Measurements from ENCODE around the gene RUSF1.
A peak's percentile ranks its signal among the peaks of the same experiment; 100 is the strongest.

RUSF1 gene

DNA sequence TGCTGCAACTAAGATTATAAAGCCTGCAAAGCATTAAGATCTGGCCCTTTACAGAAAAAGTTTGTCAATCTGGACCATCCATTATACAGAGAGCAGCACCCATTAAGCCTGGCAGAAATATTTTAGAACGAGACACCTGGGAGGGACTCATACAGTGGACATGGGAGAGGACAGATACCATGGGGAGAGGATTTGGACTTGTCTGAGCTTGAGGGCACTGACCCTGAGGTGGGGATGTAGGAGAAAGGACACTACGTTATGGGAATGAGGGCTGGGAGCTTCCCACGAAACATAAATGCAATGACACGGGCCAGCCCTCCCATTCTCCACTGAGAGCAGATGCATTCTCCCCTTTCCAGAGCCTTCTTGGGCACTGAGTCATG lies 6.2 kb downstream of the RUSF1 start:
- H3K9me3 Mint-ChIP-seq = no peaks in the 10 kb centered on the region
- peaks cover 32% of the 10 kb centered on the region for H3K4me1 Mint-ChIP-seq (ENCODE audit: low read depth)
- no peak overlapping the region for H3K27ac Mint-ChIP-seq
- peaks cover 59% of the 10 kb centered on the region for H3K36me3 Mint-ChIP-seq (ENCODE audit: low read depth)
- DNase-seq = no peak
- H3K4me3 Mint-ChIP-seq = no peak overlapping the region
- H3K27me3 Mint-ChIP-seq = no peaks in the 10 kb centered on the region

DNA sequence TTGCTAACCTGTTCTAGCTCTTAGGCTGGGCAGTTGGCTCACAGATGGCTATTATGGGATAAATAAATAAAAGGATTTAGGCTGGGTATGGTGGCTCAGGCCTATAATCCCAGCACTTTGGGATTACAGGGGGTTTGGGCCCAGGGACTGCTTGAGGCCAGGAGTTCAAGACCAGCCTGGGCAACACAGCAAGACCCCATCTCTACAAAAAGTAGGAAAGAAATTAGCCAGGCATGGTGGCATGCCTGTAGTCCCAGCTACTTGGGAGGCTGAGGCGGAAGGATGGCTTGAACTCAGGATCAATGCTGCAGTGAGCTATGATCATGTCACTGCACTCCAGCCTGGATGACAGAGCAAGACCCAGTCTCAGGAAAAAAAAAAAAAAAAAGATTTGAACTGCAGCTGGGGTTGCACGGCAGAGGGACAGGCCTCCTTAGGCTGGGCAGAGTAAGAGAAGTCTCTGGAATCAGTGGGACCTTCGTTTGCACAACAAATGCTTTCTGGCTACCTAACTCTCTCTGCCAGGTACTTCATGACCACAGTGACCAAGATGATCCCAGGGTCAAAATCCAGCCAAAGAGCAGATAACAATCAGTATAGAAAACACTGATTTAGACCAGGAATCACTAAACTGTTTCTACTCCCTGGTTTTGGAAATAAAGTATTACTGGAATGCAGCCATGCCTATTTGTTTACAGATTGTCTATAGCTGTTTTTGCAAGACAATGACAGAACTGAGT lies 6.8 kb downstream of the RUSF1 start:
- Mint-ChIP-seq H3K36me3 (ENCODE audit: low read depth) (peaks cover 61% of the 10 kb centered on the region), H3K9me3 (no peaks in the 10 kb centered on the region), H3K4me3 (no peak overlapping the region), H3K27me3 (no peaks in the 10 kb centered on the region), H3K4me1 (ENCODE audit: low read depth) (peaks cover 26% of the 10 kb centered on the region), H3K27ac (no peak overlapping the region)
- DNase-seq = no peak

DNA sequence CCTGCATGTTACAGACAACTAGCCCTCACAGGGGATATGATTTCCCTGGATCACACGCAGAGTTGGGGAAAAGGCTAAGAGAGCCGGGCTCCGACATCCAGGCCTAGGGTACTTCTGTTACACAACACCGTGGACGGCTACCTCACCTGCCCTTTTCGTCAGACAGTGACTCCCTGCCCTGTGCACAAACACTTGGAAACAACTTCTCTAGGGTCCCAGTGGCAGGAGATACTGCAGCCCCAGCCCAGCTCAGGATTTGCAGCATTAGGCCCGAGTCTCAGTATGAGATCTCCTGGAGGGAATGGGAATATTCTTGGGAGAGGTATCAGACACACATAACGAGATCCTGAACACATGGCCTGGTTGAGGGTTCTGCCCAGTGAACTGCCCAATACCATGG lies 8.3 kb downstream of the RUSF1 start:
- Mint-ChIP-seq H3K36me3 (ENCODE audit: low read depth) (peaks cover 63% of the 10 kb centered on the region), H3K9me3 (no peaks in the 10 kb centered on the region), H3K27me3 (no peaks in the 10 kb centered on the region), H3K4me1 (ENCODE audit: low read depth) (peaks cover 12% of the 10 kb centered on the region), H3K4me3 (no peak overlapping the region), H3K27ac (no peak overlapping the region)
- DNase-seq = no peak

DNA sequence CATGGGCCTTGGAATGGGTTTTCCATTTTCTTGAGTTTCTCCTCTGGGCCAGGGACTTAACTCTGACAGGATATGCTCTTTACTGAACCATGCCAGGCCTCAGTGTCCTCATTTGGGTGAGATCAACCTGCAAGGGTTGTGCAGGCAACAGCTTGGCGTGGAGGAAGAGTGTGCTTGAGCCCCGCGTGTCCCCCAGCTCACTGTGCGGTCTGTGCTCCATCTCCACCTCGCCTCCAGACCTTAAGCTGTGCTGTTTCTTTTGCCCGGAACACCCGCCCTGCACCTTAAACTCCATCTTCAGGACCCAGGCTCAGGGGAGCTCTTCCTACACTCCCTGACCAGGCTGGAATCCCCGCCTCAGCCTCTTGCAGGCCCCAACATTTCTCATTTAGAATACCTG lies 9.7 kb downstream of the RUSF1 start:
- no peak for DNase-seq
- no peak overlapping the region for H3K4me3 Mint-ChIP-seq
- no peaks in the 10 kb centered on the region for H3K9me3 Mint-ChIP-seq
- H3K27ac Mint-ChIP-seq = no peak overlapping the region
- H3K36me3 Mint-ChIP-seq (ENCODE audit: low read depth) = peaks cover 64% of the 10 kb centered on the region
- H3K4me1 Mint-ChIP-seq (ENCODE audit: low read depth) = peaks cover 4% of the 10 kb centered on the region
- H3K27me3 Mint-ChIP-seq = no peaks in the 10 kb centered on the region

DNA sequence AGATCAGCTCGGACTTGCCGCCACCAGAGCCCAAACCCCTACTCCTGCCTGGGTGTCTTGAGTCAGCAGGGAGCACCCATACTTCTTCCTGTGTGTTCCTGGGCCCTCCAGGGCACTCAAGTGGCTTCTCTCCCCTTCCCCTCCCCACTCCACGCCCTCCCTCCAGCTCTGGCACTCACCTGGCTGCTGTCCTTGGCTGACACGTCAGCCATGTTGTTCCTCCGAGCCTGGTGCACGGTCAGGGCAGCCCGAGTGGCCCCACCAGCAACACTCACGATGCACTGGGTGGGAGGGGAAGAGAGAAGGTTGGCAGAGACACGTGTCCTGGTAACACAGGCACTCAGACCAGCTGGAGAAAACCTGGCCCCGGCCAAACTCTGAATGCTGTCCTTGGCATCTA lies 11.5 kb downstream of the RUSF1 start:
- H3K36me3 Mint-ChIP-seq (ENCODE audit: low read depth) = peaks cover 82% of the 10 kb centered on the region
- no peaks in the 10 kb centered on the region for H3K27me3 Mint-ChIP-seq
- no peak overlapping the region for H3K4me3 Mint-ChIP-seq
- no peaks in the 10 kb centered on the region for H3K9me3 Mint-ChIP-seq
- H3K4me1 Mint-ChIP-seq (ENCODE audit: low read depth) = no peaks in the 10 kb centered on the region
- H3K27ac Mint-ChIP-seq = no peak overlapping the region
- DNase-seq = no peak

DNA sequence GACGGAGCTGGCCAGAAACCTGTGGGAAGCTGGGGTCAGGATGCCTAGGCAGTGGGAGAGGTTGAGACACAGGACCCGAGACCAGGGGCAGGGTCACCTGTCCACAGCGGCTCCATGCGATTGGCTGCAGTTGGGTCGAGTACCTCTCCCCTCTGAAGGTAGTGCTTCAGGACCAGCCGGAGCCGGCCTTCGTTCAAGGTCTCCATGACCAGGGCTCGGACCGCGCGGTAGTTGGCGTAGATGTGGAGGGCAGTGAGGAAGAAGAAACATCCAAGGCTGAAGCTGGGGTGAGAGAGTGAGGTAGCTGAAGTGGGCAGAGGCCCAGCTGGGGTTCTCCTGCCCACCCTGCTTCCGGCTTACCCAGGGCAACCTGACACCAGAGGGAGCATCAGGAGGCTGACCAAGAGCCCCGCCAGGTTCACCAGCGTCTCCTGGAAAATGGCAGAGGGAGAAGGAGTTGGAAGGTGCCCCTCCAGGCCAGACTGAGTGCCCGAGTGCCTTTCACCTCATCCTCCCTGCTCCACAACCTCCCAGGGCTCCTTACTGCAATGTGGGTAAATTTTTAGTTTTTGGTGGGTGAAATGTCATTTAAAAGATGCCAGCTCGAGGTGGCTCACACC lies 14.6 kb downstream of the RUSF1 start:
- Mint-ChIP-seq H3K4me1 (ENCODE audit: low read depth) (no peaks in the 10 kb centered on the region), H3K4me3 (no peak overlapping the region), H3K36me3 (ENCODE audit: low read depth) (peaks cover 78% of the 10 kb centered on the region), H3K27ac (no peak overlapping the region), H3K27me3 (no peaks in the 10 kb centered on the region), H3K9me3 (no peaks in the 10 kb centered on the region)
- no peak for DNase-seq

DNA sequence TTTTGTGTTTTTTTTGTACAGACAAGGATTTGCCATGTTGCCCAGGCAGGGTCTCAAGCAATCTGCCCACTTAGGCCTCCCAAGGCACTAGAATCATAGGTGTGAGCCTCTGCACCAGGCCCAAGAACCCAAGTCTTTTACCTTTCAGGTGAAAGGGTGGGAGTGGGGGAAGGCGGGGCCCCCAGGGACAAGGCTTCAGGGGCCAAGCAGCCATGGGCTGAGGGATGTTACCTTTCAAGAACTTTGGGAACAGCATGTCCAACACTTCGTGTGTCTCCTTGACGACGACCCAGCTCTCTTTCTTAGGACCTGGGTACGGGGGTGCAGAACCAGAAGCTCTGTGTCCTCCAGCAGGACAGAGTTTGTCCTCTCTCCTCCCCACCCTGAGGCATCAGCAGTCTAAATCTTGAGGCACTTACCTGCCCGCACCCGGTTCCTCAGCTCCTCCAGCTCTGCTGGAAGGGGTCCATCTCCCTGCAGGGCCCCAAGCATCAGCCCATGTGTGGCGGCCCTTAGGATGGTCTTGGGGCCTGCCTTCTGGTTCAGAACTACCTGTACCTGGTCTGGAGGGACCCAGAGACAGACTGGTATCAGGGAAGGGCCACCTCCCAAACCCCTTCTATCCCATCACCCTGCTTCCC lies 16.3 kb downstream of the RUSF1 start:
- Mint-ChIP-seq H3K27me3 (no peaks in the 10 kb centered on the region), H3K36me3 (ENCODE audit: low read depth) (peaks cover 60% of the 10 kb centered on the region), H3K27ac (no peak overlapping the region), H3K4me3 (no peak overlapping the region), H3K4me1 (ENCODE audit: low read depth) (peaks cover 11% of the 10 kb centered on the region), H3K9me3 (no peaks in the 10 kb centered on the region)
- DNase-seq = no peak

DNA sequence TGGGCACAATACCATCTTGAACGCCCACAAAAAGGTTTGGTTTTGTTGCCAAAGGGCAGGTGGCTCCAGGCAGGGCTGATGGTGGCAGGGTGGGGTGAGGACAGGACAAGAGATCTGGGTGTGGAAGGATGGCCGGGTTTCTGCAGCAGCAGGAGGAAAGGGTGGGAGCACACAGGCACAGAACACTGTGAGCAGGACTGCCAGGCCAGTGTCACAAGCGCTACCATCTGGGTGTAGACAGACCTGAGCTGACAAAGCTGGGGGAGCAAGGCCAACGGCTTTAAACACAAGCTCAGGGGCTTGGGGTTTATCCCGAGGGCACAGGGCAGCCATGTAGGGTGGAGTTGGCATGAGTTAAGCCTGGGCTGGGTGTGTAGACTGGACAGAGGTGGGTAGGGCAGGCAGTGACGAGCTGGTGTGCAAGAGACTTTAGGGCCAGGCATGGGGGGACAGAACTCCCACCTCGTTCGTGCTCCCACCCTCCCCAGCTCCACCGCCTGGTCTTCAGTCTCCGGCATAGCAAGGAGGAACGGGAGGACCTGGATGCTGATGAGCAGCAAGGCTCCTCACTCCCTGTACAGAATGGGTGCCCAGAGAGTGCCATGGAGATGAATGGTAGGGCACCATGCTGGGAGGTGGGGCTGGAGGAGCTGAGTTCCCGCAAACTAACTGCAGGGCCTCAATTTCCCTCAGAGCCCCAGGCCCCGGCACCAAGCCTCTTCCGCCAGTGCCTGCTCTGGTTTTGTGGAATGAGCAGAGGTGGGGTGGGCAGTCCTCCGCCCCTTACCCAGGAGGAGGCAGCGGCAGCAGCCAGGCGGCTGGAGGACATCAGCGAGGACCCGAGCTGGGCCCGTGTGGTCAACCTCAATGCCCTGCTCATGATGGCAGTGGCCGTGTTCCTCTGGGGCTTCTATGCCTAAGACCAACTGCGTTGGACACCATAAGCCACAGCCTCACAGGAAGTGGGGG lies 18.3 kb downstream of the RUSF1 start:
- Mint-ChIP-seq H3K27ac (no peak overlapping the region), H3K9me3 (no peaks in the 10 kb centered on the region), H3K36me3 (ENCODE audit: low read depth) (peaks cover 43% of the 10 kb centered on the region), H3K4me1 (ENCODE audit: low read depth) (peaks cover 11% of the 10 kb centered on the region), H3K4me3 (no peak overlapping the region), H3K27me3 (no peaks in the 10 kb centered on the region)
- no peak for DNase-seq

DNA sequence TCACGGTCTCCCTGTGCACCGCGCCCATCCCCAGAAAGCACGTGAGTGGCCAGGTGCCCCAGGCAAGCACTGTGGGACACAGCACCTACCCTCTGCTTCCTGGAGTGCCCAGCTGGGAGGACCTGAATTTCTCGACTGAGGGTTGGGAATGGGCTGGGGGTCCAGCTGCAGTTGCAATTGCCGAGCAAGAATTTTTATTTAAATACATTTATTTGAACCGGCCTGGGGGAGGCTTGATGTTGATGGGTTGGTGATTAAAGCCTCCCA lies 19.0 kb downstream of the RUSF1 start:
- Mint-ChIP-seq H3K27me3 (no peaks in the 10 kb centered on the region), H3K36me3 (ENCODE audit: low read depth) (peaks cover 40% of the 10 kb centered on the region), H3K4me1 (ENCODE audit: low read depth) (peaks cover 11% of the 10 kb centered on the region), H3K9me3 (no peaks in the 10 kb centered on the region), H3K27ac (no peak overlapping the region), H3K4me3 (no peak overlapping the region)
- no peak for DNase-seq

DNA sequence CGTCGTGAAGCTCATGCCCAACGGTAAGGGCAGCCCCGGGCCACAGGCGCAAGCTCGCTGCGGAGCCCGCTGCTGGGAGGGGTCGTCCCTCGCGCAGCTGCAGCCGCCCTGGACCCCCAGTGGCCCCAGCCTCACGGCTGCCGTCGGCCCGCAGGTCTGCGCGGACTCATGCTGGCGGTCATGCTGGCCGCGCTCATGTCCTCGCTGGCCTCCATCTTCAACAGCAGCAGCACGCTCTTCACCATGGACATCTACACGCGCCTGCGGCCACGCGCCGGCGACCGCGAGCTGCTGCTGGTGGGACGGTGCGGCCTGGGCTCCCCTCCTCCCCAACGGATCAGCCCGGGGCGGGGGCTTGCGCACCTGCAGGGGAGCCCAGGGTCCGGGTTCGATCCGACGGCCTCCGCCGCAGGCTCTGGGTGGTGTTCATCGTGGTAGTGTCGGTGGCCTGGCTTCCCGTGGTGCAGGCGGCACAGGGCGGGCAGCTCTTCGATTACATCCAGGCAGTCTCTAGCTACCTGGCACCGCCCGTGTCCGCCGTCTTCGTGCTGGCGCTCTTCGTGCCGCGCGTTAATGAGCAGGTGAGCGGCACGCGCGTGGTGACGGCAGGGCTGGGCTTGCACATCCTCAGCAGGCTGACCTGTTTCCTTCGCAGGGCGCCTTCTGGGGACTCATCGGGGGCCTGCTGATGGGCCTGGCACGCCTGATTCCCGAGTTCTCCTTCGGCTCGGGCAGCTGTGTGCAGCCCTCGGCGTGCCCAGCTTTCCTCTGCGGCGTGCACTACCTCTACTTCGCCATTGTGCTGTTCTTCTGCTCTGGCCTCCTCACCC lies 19.5 kb downstream of the RUSF1 start:
- no peaks in the 10 kb centered on the region for H3K27me3 Mint-ChIP-seq
- H3K36me3 Mint-ChIP-seq (ENCODE audit: low read depth) = peaks cover 37% of the 10 kb centered on the region
- H3K4me1 Mint-ChIP-seq (ENCODE audit: low read depth) = peaks cover 11% of the 10 kb centered on the region
- no peak for DNase-seq
- peak overlapping the region; percentile 81 for H3K4me3 Mint-ChIP-seq
- no peak overlapping the region for H3K27ac Mint-ChIP-seq
- H3K9me3 Mint-ChIP-seq = no peaks in the 10 kb centered on the region

DNA sequence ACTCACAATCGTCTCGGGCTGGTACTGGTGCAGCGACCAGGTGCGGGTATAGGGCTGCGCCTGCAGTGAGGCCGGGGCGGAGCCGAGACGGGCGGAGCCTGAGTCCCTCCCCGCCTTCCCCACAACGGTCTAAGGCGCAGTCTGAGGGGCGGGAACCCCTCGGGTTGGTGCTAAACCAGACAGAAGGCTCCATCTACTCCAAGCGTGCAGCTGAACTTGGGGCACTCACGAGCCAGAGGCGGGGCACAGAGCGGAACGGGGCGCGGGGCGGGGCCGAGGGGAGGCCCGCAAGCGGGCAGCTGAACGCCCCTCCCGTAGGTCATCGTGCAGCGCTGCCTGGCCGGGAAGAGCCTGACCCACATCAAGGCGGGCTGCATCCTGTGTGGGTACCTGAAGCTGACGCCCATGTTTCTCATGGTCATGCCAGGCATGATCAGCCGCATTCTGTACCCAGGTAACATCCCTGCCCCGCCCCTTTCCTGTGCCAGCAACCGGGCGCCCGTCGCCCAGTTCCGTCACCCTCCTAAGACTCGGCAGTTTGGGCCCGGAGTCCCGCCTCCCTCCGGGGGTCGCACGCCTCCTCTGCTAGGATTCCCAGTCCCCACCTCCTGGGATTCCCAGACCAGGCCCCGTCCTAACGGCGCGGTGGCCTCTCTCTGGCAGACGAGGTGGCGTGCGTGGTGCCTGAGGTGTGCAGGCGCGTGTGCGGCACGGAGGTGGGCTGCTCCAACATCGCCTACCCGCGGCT lies 20.3 kb downstream of the RUSF1 start:
- no peaks in the 10 kb centered on the region for H3K9me3 Mint-ChIP-seq
- peak; percentile 80 for DNase-seq
- no peaks in the 10 kb centered on the region for H3K27me3 Mint-ChIP-seq
- H3K36me3 Mint-ChIP-seq (ENCODE audit: low read depth) = peaks cover 29% of the 10 kb centered on the region
- H3K4me3 Mint-ChIP-seq = peak overlapping the region; percentile 81
- H3K4me1 Mint-ChIP-seq (ENCODE audit: low read depth) = peaks cover 11% of the 10 kb centered on the region
- H3K27ac Mint-ChIP-seq = peak overlapping the region; percentile 55

DNA sequence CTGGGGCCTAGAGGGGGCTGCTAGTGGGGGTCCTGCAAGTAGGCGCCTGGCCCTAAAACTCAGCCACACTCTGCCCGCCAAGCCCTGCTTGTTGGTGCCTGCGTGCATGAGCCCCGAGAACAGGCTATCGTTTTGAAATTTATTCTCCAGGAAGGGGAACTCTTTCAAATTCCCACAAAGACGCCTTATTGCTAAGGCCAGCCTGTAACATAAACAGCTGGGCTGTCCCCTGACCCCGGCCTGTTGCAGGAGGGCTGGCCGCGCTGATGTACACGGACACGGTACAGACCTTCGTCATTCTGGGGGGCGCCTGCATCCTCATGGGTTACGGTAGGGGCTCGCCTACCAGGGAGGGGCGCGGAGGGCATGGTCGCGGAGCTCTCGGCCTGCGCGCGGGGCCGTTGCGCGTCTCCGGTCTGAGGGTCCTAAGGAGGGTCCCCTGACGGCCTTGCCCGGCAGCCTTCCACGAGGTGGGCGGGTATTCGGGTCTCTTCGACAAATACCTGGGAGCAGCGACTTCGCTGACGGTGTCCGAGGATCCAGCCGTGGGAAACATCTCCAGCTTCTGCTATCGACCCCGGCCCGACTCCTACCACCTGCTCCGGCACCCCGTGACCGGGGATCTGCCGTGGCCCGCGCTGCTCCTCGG lies 21.0 kb downstream of the RUSF1 start:
- Mint-ChIP-seq H3K9me3 (no peaks in the 10 kb centered on the region), H3K27me3 (no peaks in the 10 kb centered on the region), H3K27ac (peak overlapping the region; percentile 55), H3K4me3 (peak overlapping the region; percentile 81), H3K4me1 (ENCODE audit: low read depth) (peaks cover 11% of the 10 kb centered on the region), H3K36me3 (ENCODE audit: low read depth) (peaks cover 22% of the 10 kb centered on the region)
- DNase-seq = no peak

DNA sequence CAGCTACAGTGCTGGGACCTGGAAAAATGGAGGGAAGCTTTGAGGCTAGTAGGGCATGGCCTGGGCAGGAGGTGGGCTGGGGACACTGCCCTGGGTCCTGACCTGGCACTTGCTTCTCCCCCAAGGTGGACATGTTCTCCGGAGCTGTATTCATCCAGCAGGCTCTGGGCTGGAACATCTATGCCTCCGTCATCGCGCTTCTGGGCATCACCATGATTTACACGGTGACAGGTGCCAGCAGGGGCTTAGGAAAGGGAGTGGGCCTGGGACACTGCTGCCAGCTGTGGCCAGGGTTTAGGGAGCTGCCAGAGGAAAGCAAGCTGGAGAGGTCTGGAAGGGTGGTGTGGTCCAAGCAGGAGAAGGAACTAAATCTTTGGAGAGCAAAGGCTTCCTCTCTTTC lies 22.1 kb downstream of the RUSF1 start:
- H3K36me3 Mint-ChIP-seq (ENCODE audit: low read depth) = peaks cover 12% of the 10 kb centered on the region
- H3K4me1 Mint-ChIP-seq (ENCODE audit: low read depth) = peaks cover 11% of the 10 kb centered on the region
- H3K9me3 Mint-ChIP-seq = no peaks in the 10 kb centered on the region
- H3K4me3 Mint-ChIP-seq = no peak overlapping the region
- H3K27me3 Mint-ChIP-seq = no peaks in the 10 kb centered on the region
- H3K27ac Mint-ChIP-seq = no peak overlapping the region
- DNase-seq = no peak

Data from activated T-cell treated with anti-CD3 and anti-CD28 coated beads, Interleukin-2, amount 50 U/mL, for 24 hours (primary cell).